Testis (tissue), 3 donors: ENCODE results near the gene LEPR. TPM values are rescaled to one million over a fixed set of nuclear protein-coding genes. Genes with fewer than 3 reads are reported as not detected.

Experiments used
- DNase-seq: peaks from one replicate; pipeline ENCODE4 v3.0.0-alpha.2; 2019
- H3K27ac ChIP-seq, 2 donors: fragments of 200-600 bp; sonication (generic); one replicate each; pipeline ENCODE4 v1.5.1; 2019
- H3K27me3 ChIP-seq: fragments of 200-600 bp; sonication (generic); one replicate; pipeline ENCODE4 v1.5.1; 2019
- H3K36me3 ChIP-seq: fragments of 200-600 bp; sonication (generic); one replicate; pipeline ENCODE4 v1.5.1; 2017; ENCODE audit warnings: low read depth; ENCODE audit errors: missing control alignments
- H3K4me1 ChIP-seq: fragments of 200-600 bp; sonication (generic); one replicate; pipeline ENCODE4 v1.5.1; 2019
- H3K4me3 ChIP-seq, 2 donors: fragments of 200-600 bp; sonication (generic); one replicate each; pipeline ENCODE4 v1.5.1; 2017 to 2019
- H3K9me3 ChIP-seq: fragments of 200-600 bp; sonication (generic); one replicate; pipeline ENCODE4 v1.5.1; 2017
- POLR2A ChIP-seq: fragments of 450-650 bp; IDR thresholded peaks from one replicate; pipeline ENCODE4 v1.6.1; 2017; ENCODE audit warnings: antibody characterized with exemption, mild to moderate bottlenecking, moderate library complexity
- WGBS, 2 donors: methylation state at CpG; one replicate each; pipeline ENCODE4 v1.1.5; 2018; 5-methylcytosine and 5-hydroxymethylcytosine counted together
- intact Hi-C: fragments of 100-400 bp; cut with DNase I; formaldehyde crosslinking; loops from one replicate; pipeline ENCODE4 v1.15.1; 2023; ENCODE audit warnings: low total_unique reads
- polyA plus RNA-seq: library from polyadenylated mRNA; stranded (reverse); fragments of 350-450 nt; fragmentation: Illumina TruSeq; extraction: RNeasy Lipid Tissue Mini Kit (QIAGEN cat#74804); gene quantifications from one replicate; pipeline ENCODE4 v1.2.3, GENCODE V29; 2014; ENCODE audit warnings: low read depth, low replicate concordance; ENCODE audit not compliant: insufficient read depth
- total RNA-seq, 2 donors: library from RNA; depleted of rRNA; stranded (reverse); fragments of >200 nt; gene quantifications; one replicate each; pipeline ENCODE4 v1.2.3, GENCODE V29; 2016
- TF ChIP-seq, protein P1 (sequence below), 3 experiments: fragments of 450-650 bp in 2 of 3; fragments of 200-600 bp in 1 of 3; sonication (generic) in 1 of 3; IDR thresholded peaks; one replicate each; pipeline ENCODE4 v1.5.1; 2016 to 2019; ENCODE audit warnings: antibody characterized with exemption in 3 of 3, mild to moderate bottlenecking in 2 of 3, moderate library complexity in 1 of 3

Gene LEPR
- total and polyA plus RNA-seq, 3 donors from 2014 or later: 4.9 to 9.1 (median 8.5) TPM

DNA sequence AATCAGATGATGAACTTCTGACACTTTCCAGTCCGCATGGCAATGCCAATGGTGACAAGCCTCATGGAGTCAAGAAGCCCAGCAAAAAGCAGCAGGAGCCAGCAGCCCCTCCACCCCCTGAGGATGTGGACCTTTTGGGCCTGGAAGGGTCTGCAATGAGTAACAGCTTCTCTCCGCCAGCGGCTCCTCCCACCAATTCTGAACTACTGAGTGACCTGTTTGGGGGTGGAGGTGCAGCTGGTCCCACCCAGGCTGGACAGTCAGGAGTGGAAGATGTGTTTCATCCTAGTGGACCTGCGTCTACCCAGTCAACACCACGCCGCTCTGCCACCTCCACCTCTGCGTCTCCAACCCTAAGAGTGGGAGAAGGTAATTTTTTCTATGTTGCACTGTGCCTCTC lies 28.0 kb upstream of the LEPR start:
- no peak overlapping the region for H3K27ac ChIP-seq
- H3K36me3 ChIP-seq: no peaks in the 10 kb centered on the region
- no peak overlapping the region for H3K4me3 ChIP-seq
- TF ChIP-seq, protein P1, sequence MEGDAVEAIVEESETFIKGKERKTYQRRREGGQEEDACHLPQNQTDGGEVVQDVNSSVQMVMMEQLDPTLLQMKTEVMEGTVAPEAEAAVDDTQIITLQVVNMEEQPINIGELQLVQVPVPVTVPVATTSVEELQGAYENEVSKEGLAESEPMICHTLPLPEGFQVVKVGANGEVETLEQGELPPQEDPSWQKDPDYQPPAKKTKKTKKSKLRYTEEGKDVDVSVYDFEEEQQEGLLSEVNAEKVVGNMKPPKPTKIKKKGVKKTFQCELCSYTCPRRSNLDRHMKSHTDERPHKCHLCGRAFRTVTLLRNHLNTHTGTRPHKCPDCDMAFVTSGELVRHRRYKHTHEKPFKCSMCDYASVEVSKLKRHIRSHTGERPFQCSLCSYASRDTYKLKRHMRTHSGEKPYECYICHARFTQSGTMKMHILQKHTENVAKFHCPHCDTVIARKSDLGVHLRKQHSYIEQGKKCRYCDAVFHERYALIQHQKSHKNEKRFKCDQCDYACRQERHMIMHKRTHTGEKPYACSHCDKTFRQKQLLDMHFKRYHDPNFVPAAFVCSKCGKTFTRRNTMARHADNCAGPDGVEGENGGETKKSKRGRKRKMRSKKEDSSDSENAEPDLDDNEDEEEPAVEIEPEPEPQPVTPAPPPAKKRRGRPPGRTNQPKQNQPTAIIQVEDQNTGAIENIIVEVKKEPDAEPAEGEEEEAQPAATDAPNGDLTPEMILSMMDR (IDR thresholded peaks at IDR 0.05): no peak
- no peak for TF ChIP-seq POLR2A
- no peak for DNase-seq
- H3K9me3 ChIP-seq: no peaks in the 10 kb centered on the region
- intact Hi-C loops: no loop called here
- WGBS, 2 donors: 94 to 100% methylated on average over 4 to 7 of the region's 7 CpGs
- H3K27me3 ChIP-seq: no peaks in the 10 kb centered on the region
- H3K4me1 ChIP-seq: no peaks in the 10 kb centered on the region

- Histone ChIP-seq H3K9me3 (no peaks in the 10 kb centered on the region), H3K4me3 (no peak overlapping the region), H3K36me3 (no peaks in the 10 kb centered on the region), H3K4me1 (no peaks in the 10 kb centered on the region), H3K27ac (no peak overlapping the region), H3K27me3 (no peaks in the 10 kb centered on the region)
- intact Hi-C loops: no loop called here
- DNase-seq: no peak
- WGBS, 2 donors: 94 to 99% methylated on average over 2 of the region's 2 CpGs
- TF ChIP-seq POLR2A: no peak
- TF ChIP-seq, protein P1 (IDR thresholded peaks at IDR 0.05): no peak
Measured at GRCh38 chr1:65393347-65393746, 27.1 kb upstream of the LEPR start.

DNA sequence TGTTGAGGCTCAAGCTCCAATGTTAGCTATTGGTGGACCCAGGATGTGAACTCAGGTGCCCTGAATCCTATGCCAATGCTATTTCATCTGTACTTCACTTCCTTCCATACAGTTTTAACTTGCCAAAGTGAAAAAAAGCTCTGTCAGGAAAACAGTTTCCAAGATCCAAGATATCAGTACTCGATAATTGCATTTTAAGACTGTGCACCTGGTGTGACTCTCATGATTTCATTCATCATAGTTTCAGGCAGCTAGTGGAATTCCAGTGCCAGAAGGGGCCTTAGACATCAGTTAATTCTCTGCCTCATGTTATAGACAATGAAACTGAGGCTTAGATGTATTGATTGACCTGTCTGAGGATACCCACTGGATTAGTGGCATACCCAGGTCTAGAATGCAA lies 26.5 kb upstream of the LEPR start:
- no peaks in the 10 kb centered on the region for H3K36me3 ChIP-seq
- WGBS, 2 donors: 85 to 91% methylated on average over 1 of the region's 1 CpG
- H3K27ac ChIP-seq: no peak overlapping the region
- DNase-seq: no peak
- TF ChIP-seq, protein P1 (IDR thresholded peaks at IDR 0.05): no peak
- TF ChIP-seq POLR2A: no peak
- no peaks in the 10 kb centered on the region for H3K9me3 ChIP-seq
- H3K27me3 ChIP-seq: no peaks in the 10 kb centered on the region
- no peak overlapping the region for H3K4me3 ChIP-seq
- intact Hi-C loops: no loop called here
- no peaks in the 10 kb centered on the region for H3K4me1 ChIP-seq

DNA sequence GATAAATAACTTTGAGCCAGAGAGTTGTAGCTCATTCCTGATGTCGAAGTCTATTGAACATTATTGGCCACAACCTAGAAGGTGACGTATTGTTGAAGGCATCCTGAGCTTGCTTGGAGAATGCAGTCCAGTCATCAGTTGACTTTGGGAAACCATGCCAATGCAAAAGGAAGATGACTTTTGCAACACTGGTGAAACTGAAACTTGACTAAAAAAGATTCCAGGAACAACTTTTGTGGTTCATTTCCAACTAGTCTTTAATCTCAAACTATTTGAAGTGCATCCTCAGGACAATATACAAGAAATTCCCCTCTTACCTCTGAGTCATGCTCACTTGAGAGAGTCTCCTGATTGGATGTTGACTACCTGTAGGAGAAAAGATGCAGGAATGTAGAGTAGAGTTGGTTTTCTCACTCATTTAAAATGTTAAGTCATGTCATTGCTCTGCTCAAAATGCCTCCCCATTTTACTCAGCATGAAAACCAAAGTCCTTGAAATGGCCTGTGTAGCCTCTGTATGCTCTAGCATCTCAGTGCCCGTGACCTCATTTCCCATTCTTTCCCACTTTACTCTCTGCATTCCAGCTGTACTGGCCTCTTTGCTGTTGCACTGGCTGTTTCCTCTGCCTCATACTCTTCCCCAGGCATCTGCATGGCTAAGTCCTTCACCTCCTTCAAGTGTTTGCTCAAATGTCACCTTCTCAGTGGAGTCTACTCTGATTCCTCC lies 24.4 kb upstream of the LEPR start:
- TF ChIP-seq POLR2A: no peak
- TF ChIP-seq, protein P1 (IDR thresholded peaks at IDR 0.05): no peak
- 90 to 96% methylated on average over 3 of the region's 3 CpGs for WGBS, 2 donors
- intact Hi-C loops: no loop called here

DNA sequence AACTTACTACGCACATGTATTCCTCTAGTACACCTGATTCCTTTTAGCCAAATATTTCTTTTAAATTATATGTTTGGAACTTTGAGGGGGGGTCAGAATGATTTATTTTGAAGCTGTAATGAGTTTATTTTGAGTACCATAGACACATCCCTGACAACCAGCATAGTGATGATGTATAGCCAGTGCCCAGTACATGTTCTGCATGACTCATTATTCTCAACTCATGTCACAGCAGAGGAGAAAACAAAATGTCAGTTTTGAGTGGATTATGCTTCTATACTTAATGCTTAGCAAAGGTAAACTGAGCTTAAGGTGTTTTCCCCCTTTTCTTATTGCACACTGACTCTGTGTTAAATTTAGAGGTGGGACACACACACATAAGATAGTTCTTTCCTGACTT lies 22.4 kb upstream of the LEPR start:
- intact Hi-C loops: no loop called here
- Histone ChIP-seq H3K4me1 (no peaks in the 10 kb centered on the region), H3K27ac (no peak overlapping the region), H3K27me3 (no peaks in the 10 kb centered on the region), H3K9me3 (no peaks in the 10 kb centered on the region), H3K36me3 (no peaks in the 10 kb centered on the region), H3K4me3 (no peak overlapping the region)
- no peak for DNase-seq
- TF ChIP-seq, protein P1 (IDR thresholded peaks at IDR 0.05): no peak
- 96 to 98% methylated on average over 1 of the region's 1 CpG for WGBS, 2 donors

More for the DNA sequence above, 24.4 kb upstream of the LEPR start:
- H3K36me3 ChIP-seq: no peaks in the 10 kb centered on the region
- H3K27me3 ChIP-seq: no peaks in the 10 kb centered on the region
- no peaks in the 10 kb centered on the region for H3K9me3 ChIP-seq
- DNase-seq: no peak
- H3K27ac ChIP-seq: no peak overlapping the region
- H3K4me1 ChIP-seq: no peaks in the 10 kb centered on the region
- no peak overlapping the region for H3K4me3 ChIP-seq
